ENCODE results near the gene PSMA8. TPM values are rescaled to one million over a fixed set of nuclear protein-coding genes. Genes with fewer than 3 reads are reported as not detected.
"Not testable (repeated sequence)": the region's sequence is repeated elsewhere in the genome, so short reads cannot be mapped to it uniquely, and the experiment has no call there.

The PSMA8 gene
- total and polyA plus RNA-seq, 2 donors from 2014 or later: not detected

GRCh38 chr18:26230497-26230896, 96.8 kb downstream of the PSMA8 start:
- no peak for TF ChIP-seq CTCF (IDR thresholded peaks at IDR 0.05; ENCODE audit: borderline replicate concordance, extremely low read depth, insufficient read depth)
- DNase-seq: peak in 2 of 5 donors; percentile 8 to 24
- no peaks in the 10 kb centered on the region for H3K9me3 ChIP-seq (ENCODE audit: control insufficient read depth in 2 of 3, insufficient read depth in 1 of 3, low read length in 3 of 3)
- no peaks in the 10 kb centered on the region for H3K27me3 ChIP-seq (ENCODE audit: control insufficient read depth, insufficient read depth, low read length)
- intact Hi-C loops (cut with DNase I): no loop called here
- H3K9ac ChIP-seq (ENCODE audit: low read length in 3 of 3): no peak overlapping the region
- peaks cover 0 to 2% (median 0%) of the 10 kb centered on the region in 3 donors for H3K4me1 ChIP-seq (ENCODE audit: control insufficient read depth in 2 of 3, insufficient read depth in 2 of 3, low read depth in 1 of 3, low read length in 3 of 3)
- H3K36me3 ChIP-seq (ENCODE audit: control insufficient read depth in 2 of 3, insufficient read depth in 3 of 3, low read length in 3 of 3): no peaks in the 10 kb centered on the region
- no peak for FAIRE-seq
- H3K27ac ChIP-seq (ENCODE audit: low read depth in 2 of 2, low read length in 2 of 2): no peak overlapping the region
- no peak overlapping the region for H3K4me3 ChIP-seq (ENCODE audit: low read length in 3 of 3)

- intact Hi-C loops (cut with DNase I): no loop called here
- no peaks in the 10 kb centered on the region for H3K36me3 ChIP-seq (ENCODE audit: control insufficient read depth in 2 of 3, insufficient read depth in 3 of 3, low read length in 3 of 3)
- no peak for DNase-seq
- no peaks in the 10 kb centered on the region for H3K9me3 ChIP-seq (ENCODE audit: control insufficient read depth in 2 of 3, insufficient read depth in 1 of 3, low read length in 3 of 3)
- no peak for TF ChIP-seq CTCF (IDR thresholded peaks at IDR 0.05; ENCODE audit: borderline replicate concordance, extremely low read depth, insufficient read depth)
- no peak overlapping the region for H3K27ac ChIP-seq (ENCODE audit: low read depth in 2 of 2, low read length in 2 of 2)
- no peak overlapping the region for H3K9ac ChIP-seq (ENCODE audit: low read length in 3 of 3)
- H3K4me1 ChIP-seq (ENCODE audit: control insufficient read depth in 2 of 3, insufficient read depth in 2 of 3, low read depth in 1 of 3, low read length in 3 of 3): no peaks in the 10 kb centered on the region
- no peak for FAIRE-seq
- H3K27me3 ChIP-seq (ENCODE audit: control insufficient read depth, insufficient read depth, low read length): no peaks in the 10 kb centered on the region
- no peak overlapping the region for H3K4me3 ChIP-seq (ENCODE audit: low read length in 3 of 3)
Measured at GRCh38 chr18:26233208-26233607, 99.5 kb downstream of the PSMA8 start.

GRCh38 chr18:26237363-26237762, 103.7 kb downstream of the PSMA8 start:
- H3K27me3 ChIP-seq (ENCODE audit: control insufficient read depth, insufficient read depth, low read length); FAIRE-seq; DNase-seq; H3K36me3 ChIP-seq (ENCODE audit: control insufficient read depth in 2 of 3, insufficient read depth in 3 of 3, low read length in 3 of 3); H3K27ac ChIP-seq (ENCODE audit: low read depth in 2 of 2, low read length in 2 of 2); H3K9ac ChIP-seq (ENCODE audit: low read length in 3 of 3); H3K4me1 ChIP-seq (ENCODE audit: control insufficient read depth in 2 of 3, insufficient read depth in 2 of 3, low read depth in 1 of 3, low read length in 3 of 3); H3K9me3 ChIP-seq (ENCODE audit: control insufficient read depth in 2 of 3, insufficient read depth in 1 of 3, low read length in 3 of 3); H3K4me3 ChIP-seq (ENCODE audit: low read length in 3 of 3); intact Hi-C loops (cut with DNase I): not testable (repeated sequence)

GRCh38 chr18:26238718-26239117, 105.0 kb downstream of the PSMA8 start:
- FAIRE-seq; H3K27me3 ChIP-seq (ENCODE audit: control insufficient read depth, insufficient read depth, low read length); intact Hi-C loops (cut with DNase I); H3K36me3 ChIP-seq (ENCODE audit: control insufficient read depth in 2 of 3, insufficient read depth in 3 of 3, low read length in 3 of 3); H3K4me1 ChIP-seq (ENCODE audit: control insufficient read depth in 2 of 3, insufficient read depth in 2 of 3, low read depth in 1 of 3, low read length in 3 of 3); H3K9ac ChIP-seq (ENCODE audit: low read length in 3 of 3); H3K9me3 ChIP-seq (ENCODE audit: control insufficient read depth in 2 of 3, insufficient read depth in 1 of 3, low read length in 3 of 3); H3K4me3 ChIP-seq (ENCODE audit: low read length in 3 of 3); H3K27ac ChIP-seq (ENCODE audit: low read depth in 2 of 2, low read length in 2 of 2); DNase-seq: not testable (repeated sequence)

GRCh38 chr18:26242392-26242791, 108.7 kb downstream of the PSMA8 start:
- H3K27ac ChIP-seq (ENCODE audit: low read depth in 2 of 2, low read length in 2 of 2); H3K27me3 ChIP-seq (ENCODE audit: control insufficient read depth, insufficient read depth, low read length); FAIRE-seq; H3K4me3 ChIP-seq (ENCODE audit: low read length in 3 of 3); H3K9ac ChIP-seq (ENCODE audit: low read length in 3 of 3); H3K36me3 ChIP-seq (ENCODE audit: control insufficient read depth in 2 of 3, insufficient read depth in 3 of 3, low read length in 3 of 3); intact Hi-C loops (cut with DNase I); DNase-seq; H3K4me1 ChIP-seq (ENCODE audit: control insufficient read depth in 2 of 3, insufficient read depth in 2 of 3, low read depth in 1 of 3, low read length in 3 of 3); H3K9me3 ChIP-seq (ENCODE audit: control insufficient read depth in 2 of 3, insufficient read depth in 1 of 3, low read length in 3 of 3): not testable (repeated sequence)

Other genes with a start within 250 kb of the PSMA8 start
- gene SS18, start 43.3 kb upstream of the PSMA8 start, total RNA-seq: 89.6 TPM
- gene SS18, start 43.3 kb upstream of the PSMA8 start, polyA plus RNA-seq (ENCODE audit: insufficient read depth, low read depth, low replicate concordance): 43.2 TPM
- 4.9 TPM for gene TAF4B, start 92.6 kb downstream of the PSMA8 start, total RNA-seq
- gene TAF4B, start 92.6 kb downstream of the PSMA8 start, polyA plus RNA-seq (ENCODE audit: insufficient read depth, low read depth, low replicate concordance): 1.7 TPM